Measurements from ENCODE around the gene RPTOR. TPM values are rescaled to one million over a fixed set of nuclear protein-coding genes. Genes with fewer than 3 reads are reported as not detected.

RPTOR gene
- total RNA-seq, 1 experiment from 2014 or later = 58.0 TPM

GRCh38 chr17:80753685-80754345 lies 209.2 kb downstream of the RPTOR start:
- Histone ChIP-seq H3K36me3 (ENCODE audit: control insufficient read depth, insufficient read depth, low read length) (no peaks in the 10 kb centered on the region), H3K27me3 (ENCODE audit: control insufficient read depth, insufficient read depth, low read length) (no peaks in the 10 kb centered on the region), H3K4me1 (ENCODE audit: control insufficient read depth, insufficient read depth, low read length) (no peaks in the 10 kb centered on the region), H3K27ac (ENCODE audit: low read length) (no peak overlapping the region), H3K4me3 (ENCODE audit: low read depth in 2 of 2, low read length in 2 of 2) (no peak overlapping the region), H3K9me3 (ENCODE audit: control insufficient read depth, insufficient read depth, low read depth, low read length) (no peaks in the 10 kb centered on the region)
- ChIA-PET POLR2A (interaction anchor here (0.6 kb wide), 1 partner anchor 88 kb away, joined by 3 read pairs; no protein-coding TSS in a partner anchor), CTCF (no interaction called here)
- ATAC-seq (no peak), DNase-seq (ENCODE audit: low read depth, low spot score) (no peak)
- in situ Hi-C loops (cut with HindIII; ENCODE audit: low pct_unique_long_range_greater_than_20kb, low sequenced_read_pairs) (no loop called here), intact Hi-C loops (cut with micrococcal nuclease; ENCODE audit: unreplicated experiment) (no loop called here)
- TF ChIP-seq POLR2AphosphoS5 (IDR thresholded peaks at IDR 0.05; ENCODE audit: low read depth, low read length) (no peak), TCF7L2 (IDR thresholded peaks at IDR 0.05; ENCODE audit: low read depth, low read length) (no peak), SIN3A (IDR thresholded peaks at IDR 0.05; ENCODE audit: borderline replicate concordance, insufficient read depth, low read depth, low read length) (no peak), REST (IDR thresholded peaks at IDR 0.05; ENCODE audit: insufficient read depth in 1 of 2, low read depth in 2 of 2, low read length in 1 of 2) (no peak), CTCF (IDR thresholded peaks at IDR 0.05) (no peak)
- BruUV-seq (replicated peaks) = no TSS peak

- Histone ChIP-seq H3K4me1 (ENCODE audit: control insufficient read depth, insufficient read depth, low read length) (no peaks in the 10 kb centered on the region), H3K36me3 (ENCODE audit: control insufficient read depth, insufficient read depth, low read length) (no peaks in the 10 kb centered on the region), H3K9me3 (ENCODE audit: control insufficient read depth, insufficient read depth, low read depth, low read length) (no peaks in the 10 kb centered on the region), H3K4me3 (ENCODE audit: low read depth in 2 of 2, low read length in 2 of 2) (no peak overlapping the region), H3K27ac (ENCODE audit: low read length) (no peak overlapping the region), H3K27me3 (ENCODE audit: control insufficient read depth, insufficient read depth, low read length) (no peaks in the 10 kb centered on the region)
- intact Hi-C loops (cut with micrococcal nuclease; ENCODE audit: unreplicated experiment) = no loop called here
- POLR2A ChIA-PET = interaction anchor here (0.8 kb wide), 1 partner anchor 21 kb away, joined by 3 read pairs; no protein-coding TSS in a partner anchor
- ATAC-seq = no peak
- no peak for TF ChIP-seq TCF7L2 (IDR thresholded peaks at IDR 0.05; ENCODE audit: low read depth, low read length)
- no peak for TF ChIP-seq CTCF (IDR thresholded peaks at IDR 0.05)
- TF ChIP-seq REST (IDR thresholded peaks at IDR 0.05; ENCODE audit: insufficient read depth in 1 of 2, low read depth in 2 of 2, low read length in 1 of 2) = no peak
- TF ChIP-seq SIN3A (IDR thresholded peaks at IDR 0.05; ENCODE audit: borderline replicate concordance, insufficient read depth, low read depth, low read length) = no peak
- no peak for TF ChIP-seq POLR2AphosphoS5 (IDR thresholded peaks at IDR 0.05; ENCODE audit: low read depth, low read length)
- CTCF ChIA-PET = no interaction called here
- in situ Hi-C loops (cut with HindIII; ENCODE audit: low pct_unique_long_range_greater_than_20kb, low sequenced_read_pairs) = no loop called here
- no peak for DNase-seq (ENCODE audit: low read depth, low spot score)
- no TSS peak for BruUV-seq (replicated peaks)
Observed at GRCh38 chr17:80754846-80755245, 210.2 kb downstream of the RPTOR start.
